A172 (cell line): Measurements from ENCODE around the gene MFN2. TPM values are rescaled to one million over a fixed set of nuclear protein-coding genes. Genes with fewer than 3 reads are reported as not detected.
A peak's percentile ranks its signal among the peaks of the same experiment; 100 is the strongest.
"Not testable (repeated sequence)": the region's sequence is repeated elsewhere in the genome, so short reads cannot be mapped to it uniquely, and the experiment has no call there.

Experiments
- DNase-seq: peaks from one replicate; pipeline ENCODE4 v3.0.0-alpha.2; 2015; ENCODE audit warnings: low spot score
- total RNA-seq: library from RNA; depleted of rRNA; stranded (reverse); fragments of >200 nt; shearing (Covaris generic); gene quantifications from 2 replicates; pipeline ENCODE4 v1.2.3, GENCODE V29; 2014

MFN2 gene
- total RNA-seq, 1 experiment from 2014 or later, result 51.1 TPM

- no peak for DNase-seq
Measured at GRCh38 chr1:12022036-12022435, 41.8 kb downstream of the MFN2 start.

- DNase-seq, result no peak
Measured at GRCh38 chr1:12026586-12026985, 46.3 kb downstream of the MFN2 start.

GRCh38 chr1:12028248-12028647 is 48.0 kb downstream of the MFN2 start:
- DNase-seq, result no peak

- DNase-seq, result no peak
Measured at GRCh38 chr1:12028957-12029511, 48.8 kb downstream of the MFN2 start.

- DNase-seq, result no peak
Measured at GRCh38 chr1:12029720-12030339, 49.6 kb downstream of the MFN2 start.

GRCh38 chr1:12031039-12031980 is 51.1 kb downstream of the MFN2 start:
- DNase-seq, result no peak

- DNase-seq, result no peak
Measured at GRCh38 chr1:12032161-12032621, 51.9 kb downstream of the MFN2 start.

- DNase-seq, result not testable (repeated sequence)
Measured at GRCh38 chr1:12033441-12033840, 53.2 kb downstream of the MFN2 start.

- no peak for DNase-seq
Measured at GRCh38 chr1:12034381-12034801, 54.1 kb downstream of the MFN2 start.

- no peak for DNase-seq
Measured at GRCh38 chr1:12035312-12035711, 55.1 kb downstream of the MFN2 start.

- DNase-seq, result no peak
Measured at GRCh38 chr1:12037486-12038355, 57.5 kb downstream of the MFN2 start.

- DNase-seq, result no peak
Measured at GRCh38 chr1:12038356-12039163, 58.3 kb downstream of the MFN2 start.

GRCh38 chr1:12039164-12039525 is 58.9 kb downstream of the MFN2 start:
- DNase-seq, result no peak

- not testable (repeated sequence) for DNase-seq
Measured at GRCh38 chr1:12039824-12040456, 59.7 kb downstream of the MFN2 start.

- peak; percentile 80 for DNase-seq
Measured at GRCh38 chr1:12040457-12041051, 60.3 kb downstream of the MFN2 start.

GRCh38 chr1:12044187-12044877 is 64.1 kb downstream of the MFN2 start:
- DNase-seq, result not testable (repeated sequence)

GRCh38 chr1:12046749-12047119 is 66.5 kb downstream of the MFN2 start:
- no peak for DNase-seq

- DNase-seq, result no peak
Measured at GRCh38 chr1:12047120-12047876, 67.1 kb downstream of the MFN2 start.

GRCh38 chr1:12048372-12048771 is 68.1 kb downstream of the MFN2 start:
- no peak for DNase-seq
